ENCODE results near the gene GPR148. TPM values are rescaled to one million over a fixed set of nuclear protein-coding genes. Genes with fewer than 3 reads are reported as not detected.

Gene GPR148
- total RNA-seq, 1 donor from 2014 or later = not detected

- DNase-seq (ENCODE audit: low read depth) = no peak
- H3K27me3 ChIP-seq (ENCODE audit: control insufficient read depth, insufficient read depth, low read length) = no peaks in the 10 kb centered on the region
- TF ChIP-seq, protein P1, sequence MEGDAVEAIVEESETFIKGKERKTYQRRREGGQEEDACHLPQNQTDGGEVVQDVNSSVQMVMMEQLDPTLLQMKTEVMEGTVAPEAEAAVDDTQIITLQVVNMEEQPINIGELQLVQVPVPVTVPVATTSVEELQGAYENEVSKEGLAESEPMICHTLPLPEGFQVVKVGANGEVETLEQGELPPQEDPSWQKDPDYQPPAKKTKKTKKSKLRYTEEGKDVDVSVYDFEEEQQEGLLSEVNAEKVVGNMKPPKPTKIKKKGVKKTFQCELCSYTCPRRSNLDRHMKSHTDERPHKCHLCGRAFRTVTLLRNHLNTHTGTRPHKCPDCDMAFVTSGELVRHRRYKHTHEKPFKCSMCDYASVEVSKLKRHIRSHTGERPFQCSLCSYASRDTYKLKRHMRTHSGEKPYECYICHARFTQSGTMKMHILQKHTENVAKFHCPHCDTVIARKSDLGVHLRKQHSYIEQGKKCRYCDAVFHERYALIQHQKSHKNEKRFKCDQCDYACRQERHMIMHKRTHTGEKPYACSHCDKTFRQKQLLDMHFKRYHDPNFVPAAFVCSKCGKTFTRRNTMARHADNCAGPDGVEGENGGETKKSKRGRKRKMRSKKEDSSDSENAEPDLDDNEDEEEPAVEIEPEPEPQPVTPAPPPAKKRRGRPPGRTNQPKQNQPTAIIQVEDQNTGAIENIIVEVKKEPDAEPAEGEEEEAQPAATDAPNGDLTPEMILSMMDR (IDR thresholded peaks at IDR 0.05; ENCODE audit: insufficient read depth, low read length, poor library complexity, severe bottlenecking) = no peak
- no peak overlapping the region for H3K4me3 ChIP-seq (ENCODE audit: low read depth, low read length)
- H3K36me3 ChIP-seq (ENCODE audit: control insufficient read depth, insufficient read depth, low read length) = no peaks in the 10 kb centered on the region
Measured at GRCh38 chr2:130778781-130779180, 49.9 kb downstream of the GPR148 start.

Other genes starting within 250 kb of the GPR148 start
- not detected in 2 replicates for gene POTEI, start 219.7 kb upstream of the GPR148 start, total RNA-seq
- gene CFC1B, start 207.8 kb upstream of the GPR148 start, total RNA-seq = not detected in 2 replicates
- not detected in 2 replicates for gene CFC1, start 129.5 kb upstream of the GPR148 start, total RNA-seq
- not detected in 2 replicates for gene POTEJ, start 117.6 kb upstream of the GPR148 start, total RNA-seq
- gene AMER3, start 26.5 kb downstream of the GPR148 start, total RNA-seq = not detected in 2 replicates
- 9.3 and 14.9 TPM in 2 replicates for gene ARHGEF4, start 107.8 kb downstream of the GPR148 start, total RNA-seq